ENCODE results near the gene TRIM34.
A peak's percentile ranks its signal among the peaks of the same experiment; 100 is the strongest.
"Not testable (repeated sequence)": the region's sequence is repeated elsewhere in the genome, so short reads cannot be mapped to it uniquely, and the experiment has no call there.

Gene TRIM34

GRCh38 chr11:5620651-5621521 is 3.9 kb upstream of the TRIM34 start:
- DNase-seq (ENCODE audit: low read depth) = no peak

GRCh38 chr11:5621580-5621979 is 3.2 kb upstream of the TRIM34 start:
- DNase-seq (ENCODE audit: low read depth) = no peak

GRCh38 chr11:5622802-5623201 is 2.0 kb upstream of the TRIM34 start:
- DNase-seq (ENCODE audit: low read depth) = no peak

GRCh38 chr11:5625281-5625680 is 480 bp downstream of the TRIM34 start:
- DNase-seq (ENCODE audit: low read depth) = no peak

GRCh38 chr11:5626196-5626595 is 1.4 kb downstream of the TRIM34 start:
- no peak for DNase-seq (ENCODE audit: low read depth)

- DNase-seq (ENCODE audit: low read depth) = no peak
These were observed 6.6 kb downstream of the TRIM34 start for GRCh38 chr11:5631417-5631816.

- no peak for DNase-seq (ENCODE audit: low read depth)
These were observed 7.3 kb downstream of the TRIM34 start for GRCh38 chr11:5631969-5632635.

- DNase-seq (ENCODE audit: low read depth) = no peak
These were observed 15.2 kb downstream of the TRIM34 start for GRCh38 chr11:5639953-5640352.

GRCh38 chr11:5643585-5643984 is 18.8 kb downstream of the TRIM34 start:
- DNase-seq (ENCODE audit: low read depth) = no peak

- no peak for DNase-seq (ENCODE audit: low read depth)
These were observed 21.3 kb downstream of the TRIM34 start for GRCh38 chr11:5646139-5646538.

- no peak for DNase-seq (ENCODE audit: low read depth)
These were observed 30.7 kb downstream of the TRIM34 start for GRCh38 chr11:5655474-5655873.

GRCh38 chr11:5656956-5657355 is 32.2 kb downstream of the TRIM34 start:
- DNase-seq (ENCODE audit: low read depth) = not testable (repeated sequence)

GRCh38 chr11:5658318-5658717 is 33.5 kb downstream of the TRIM34 start:
- DNase-seq (ENCODE audit: low read depth) = no peak

- no peak for DNase-seq (ENCODE audit: low read depth)
These were observed 38.7 kb downstream of the TRIM34 start for GRCh38 chr11:5663511-5663910.

GRCh38 chr11:5665051-5665570 is 40.3 kb downstream of the TRIM34 start:
- no peak for DNase-seq (ENCODE audit: low read depth)

GRCh38 chr11:5665746-5666401 is 41.1 kb downstream of the TRIM34 start:
- DNase-seq (ENCODE audit: low read depth) = no peak

- DNase-seq (ENCODE audit: low read depth) = no peak
These were observed 41.6 kb downstream of the TRIM34 start for GRCh38 chr11:5666402-5666793.

- DNase-seq (ENCODE audit: low read depth) = no peak
These were observed 47.0 kb downstream of the TRIM34 start for GRCh38 chr11:5671831-5672230.

- DNase-seq (ENCODE audit: low read depth) = no peak
These were observed 49.6 kb downstream of the TRIM34 start for GRCh38 chr11:5674391-5674790.

GRCh38 chr11:5679811-5680210 is 55.0 kb downstream of the TRIM34 start:
- DNase-seq (ENCODE audit: low read depth) = no peak

- not testable (repeated sequence) for DNase-seq (ENCODE audit: low read depth)
These were observed 58.2 kb downstream of the TRIM34 start for GRCh38 chr11:5682890-5683441.

- peak; percentile 2 for DNase-seq (ENCODE audit: low read depth)
These were observed 58.8 kb downstream of the TRIM34 start for GRCh38 chr11:5683620-5684019.

Data from T follicular helper cell (primary cell).